HL-60 (cell line): ENCODE results near the gene TENM4.

ENCODE experiments used
- GABPA ChIP-seq: IDR thresholded peaks from 2 replicates; pipeline ENCODE4 v1.6.1; 2012; ENCODE audit warnings: low read depth
- POLR2AphosphoS5 ChIP-seq: IDR thresholded peaks from 2 replicates; pipeline ENCODE4 v1.6.1; 2012; ENCODE audit warnings: low read depth
- TF ChIP-seq, protein P1 (sequence below): IDR thresholded peaks from one replicate; pipeline ENCODE4 v1.5.1; 2011; ENCODE audit warnings: low read length, control low read depth, inconsistent platforms; ENCODE audit not compliant: insufficient read depth
- TF ChIP-seq, protein P2 (sequence below): IDR thresholded peaks from 2 replicates; pipeline ENCODE4 v1.6.1; 2012; ENCODE audit warnings: low read depth; ENCODE audit not compliant: insufficient replicate concordance

DNA sequence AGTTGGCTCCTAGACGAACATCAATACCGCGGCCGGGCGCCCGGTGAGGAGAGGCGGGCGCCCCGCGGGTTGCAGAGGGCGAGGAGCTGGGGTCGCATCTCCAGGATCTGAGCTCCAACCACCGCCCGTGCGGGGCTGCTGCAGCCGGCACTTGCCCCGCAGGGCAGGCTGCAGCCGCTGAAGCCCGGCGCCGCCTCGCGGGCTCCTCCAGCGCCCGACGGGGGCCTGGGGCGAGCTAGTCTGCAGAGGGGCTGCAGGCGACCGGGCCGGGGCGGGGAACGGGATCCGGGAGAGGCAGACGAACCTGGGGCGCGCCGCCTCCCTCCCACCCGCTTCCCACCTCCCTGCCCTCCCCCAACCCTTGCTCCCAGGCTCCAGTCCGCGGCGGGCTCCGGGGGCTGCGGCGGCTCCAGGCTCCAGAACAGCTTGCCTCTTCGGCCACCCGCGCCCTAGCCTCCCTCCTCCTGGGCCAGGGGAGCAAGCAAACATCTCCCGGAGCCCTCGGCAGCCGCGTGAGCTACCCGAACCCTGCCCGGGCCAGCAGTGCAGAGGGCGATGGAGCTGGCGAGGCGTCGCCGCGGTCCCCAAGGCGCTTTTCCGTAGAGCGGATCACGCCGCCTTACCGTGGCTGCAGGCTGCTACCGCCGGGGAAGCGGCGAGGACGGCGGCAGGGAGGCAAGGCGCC lies 802 bp downstream of the TENM4 start:
- TF ChIP-seq, protein P1, sequence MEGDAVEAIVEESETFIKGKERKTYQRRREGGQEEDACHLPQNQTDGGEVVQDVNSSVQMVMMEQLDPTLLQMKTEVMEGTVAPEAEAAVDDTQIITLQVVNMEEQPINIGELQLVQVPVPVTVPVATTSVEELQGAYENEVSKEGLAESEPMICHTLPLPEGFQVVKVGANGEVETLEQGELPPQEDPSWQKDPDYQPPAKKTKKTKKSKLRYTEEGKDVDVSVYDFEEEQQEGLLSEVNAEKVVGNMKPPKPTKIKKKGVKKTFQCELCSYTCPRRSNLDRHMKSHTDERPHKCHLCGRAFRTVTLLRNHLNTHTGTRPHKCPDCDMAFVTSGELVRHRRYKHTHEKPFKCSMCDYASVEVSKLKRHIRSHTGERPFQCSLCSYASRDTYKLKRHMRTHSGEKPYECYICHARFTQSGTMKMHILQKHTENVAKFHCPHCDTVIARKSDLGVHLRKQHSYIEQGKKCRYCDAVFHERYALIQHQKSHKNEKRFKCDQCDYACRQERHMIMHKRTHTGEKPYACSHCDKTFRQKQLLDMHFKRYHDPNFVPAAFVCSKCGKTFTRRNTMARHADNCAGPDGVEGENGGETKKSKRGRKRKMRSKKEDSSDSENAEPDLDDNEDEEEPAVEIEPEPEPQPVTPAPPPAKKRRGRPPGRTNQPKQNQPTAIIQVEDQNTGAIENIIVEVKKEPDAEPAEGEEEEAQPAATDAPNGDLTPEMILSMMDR: no peak
- TF ChIP-seq POLR2AphosphoS5 (no peak), GABPA (no peak)
- TF ChIP-seq, protein P2, sequence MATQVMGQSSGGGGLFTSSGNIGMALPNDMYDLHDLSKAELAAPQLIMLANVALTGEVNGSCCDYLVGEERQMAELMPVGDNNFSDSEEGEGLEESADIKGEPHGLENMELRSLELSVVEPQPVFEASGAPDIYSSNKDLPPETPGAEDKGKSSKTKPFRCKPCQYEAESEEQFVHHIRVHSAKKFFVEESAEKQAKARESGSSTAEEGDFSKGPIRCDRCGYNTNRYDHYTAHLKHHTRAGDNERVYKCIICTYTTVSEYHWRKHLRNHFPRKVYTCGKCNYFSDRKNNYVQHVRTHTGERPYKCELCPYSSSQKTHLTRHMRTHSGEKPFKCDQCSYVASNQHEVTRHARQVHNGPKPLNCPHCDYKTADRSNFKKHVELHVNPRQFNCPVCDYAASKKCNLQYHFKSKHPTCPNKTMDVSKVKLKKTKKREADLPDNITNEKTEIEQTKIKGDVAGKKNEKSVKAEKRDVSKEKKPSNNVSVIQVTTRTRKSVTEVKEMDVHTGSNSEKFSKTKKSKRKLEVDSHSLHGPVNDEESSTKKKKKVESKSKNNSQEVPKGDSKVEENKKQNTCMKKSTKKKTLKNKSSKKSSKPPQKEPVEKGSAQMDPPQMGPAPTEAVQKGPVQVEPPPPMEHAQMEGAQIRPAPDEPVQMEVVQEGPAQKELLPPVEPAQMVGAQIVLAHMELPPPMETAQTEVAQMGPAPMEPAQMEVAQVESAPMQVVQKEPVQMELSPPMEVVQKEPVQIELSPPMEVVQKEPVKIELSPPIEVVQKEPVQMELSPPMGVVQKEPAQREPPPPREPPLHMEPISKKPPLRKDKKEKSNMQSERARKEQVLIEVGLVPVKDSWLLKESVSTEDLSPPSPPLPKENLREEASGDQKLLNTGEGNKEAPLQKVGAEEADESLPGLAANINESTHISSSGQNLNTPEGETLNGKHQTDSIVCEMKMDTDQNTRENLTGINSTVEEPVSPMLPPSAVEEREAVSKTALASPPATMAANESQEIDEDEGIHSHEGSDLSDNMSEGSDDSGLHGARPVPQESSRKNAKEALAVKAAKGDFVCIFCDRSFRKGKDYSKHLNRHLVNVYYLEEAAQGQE: no peak
